Cardiac muscle cell (in vitro differentiated cells and primary cell): ENCODE results near the gene GRK4. TPM values are rescaled to one million over a fixed set of nuclear protein-coding genes. Genes with fewer than 3 reads are reported as not detected.
"Not testable (repeated sequence)": the region's sequence is repeated elsewhere in the genome, so short reads cannot be mapped to it uniquely, and the experiment has no call there.

Experiments
- DNase-seq, 2 donors: peaks; one replicate each; pipeline versions ENCODE4 v3.0.0 to v3.0.0-alpha.2; 2010 to 2017; ENCODE audit warnings: low read depth in 1 of 2, low spot score in 1 of 2
- H3K27ac ChIP-seq: fragments of 200-600 bp; sonication (generic); 2 replicates; pipeline ENCODE4 v1.5.1; 2016
- H3K27me3 ChIP-seq: fragments of 200-600 bp; sonication (generic); 2 replicates; pipeline ENCODE4 v1.6.0; 2016; ENCODE audit warnings: control low read depth
- H3K36me3 ChIP-seq: fragments of 200-600 bp; sonication (generic); 2 replicates; pipeline ENCODE4 v1.5.1; 2016; ENCODE audit warnings: control low read depth
- H3K4me1 ChIP-seq: fragments of 200-600 bp; sonication (generic); 2 replicates; pipeline ENCODE4 v1.8.1; 2017; ENCODE audit warnings: low read depth, mild to moderate bottlenecking, mixed run types
- H3K4me3 ChIP-seq: fragments of 200-600 bp; sonication (generic); 2 replicates; pipeline ENCODE4 v1.5.1; 2016; ENCODE audit warnings: mild to moderate bottlenecking
- H3K9me3 ChIP-seq: fragments of 200-600 bp; sonication (generic); 2 replicates; pipeline ENCODE4 v1.5.1; 2017; ENCODE audit warnings: low read depth, mild to moderate bottlenecking, control low read depth
- polyA plus RNA-seq: library from polyadenylated mRNA; unstranded; fragments of >200 nt; fragmentation: Nextera tagmentation; extraction: Ambion mirVana; gene quantifications from 2 replicates; pipeline ENCODE4 v1.2.1, GENCODE V29; 2016
- total RNA-seq: library from RNA; depleted of rRNA; stranded (reverse); fragments of >200 nt; gene quantifications from 2 replicates; pipeline ENCODE4 v1.2.3, GENCODE V29; 2016
- TF ChIP-seq, protein P1 (sequence below): IDR thresholded peaks from 2 replicates; pipeline ENCODE4 v1.5.1; 2012; ENCODE audit warnings: low read depth, mild to moderate bottlenecking, low read length

The GRK4 gene
- total and polyA plus RNA-seq, 2 experiments from 2014 or later = 10.0 to 12.8 TPM

DNA sequence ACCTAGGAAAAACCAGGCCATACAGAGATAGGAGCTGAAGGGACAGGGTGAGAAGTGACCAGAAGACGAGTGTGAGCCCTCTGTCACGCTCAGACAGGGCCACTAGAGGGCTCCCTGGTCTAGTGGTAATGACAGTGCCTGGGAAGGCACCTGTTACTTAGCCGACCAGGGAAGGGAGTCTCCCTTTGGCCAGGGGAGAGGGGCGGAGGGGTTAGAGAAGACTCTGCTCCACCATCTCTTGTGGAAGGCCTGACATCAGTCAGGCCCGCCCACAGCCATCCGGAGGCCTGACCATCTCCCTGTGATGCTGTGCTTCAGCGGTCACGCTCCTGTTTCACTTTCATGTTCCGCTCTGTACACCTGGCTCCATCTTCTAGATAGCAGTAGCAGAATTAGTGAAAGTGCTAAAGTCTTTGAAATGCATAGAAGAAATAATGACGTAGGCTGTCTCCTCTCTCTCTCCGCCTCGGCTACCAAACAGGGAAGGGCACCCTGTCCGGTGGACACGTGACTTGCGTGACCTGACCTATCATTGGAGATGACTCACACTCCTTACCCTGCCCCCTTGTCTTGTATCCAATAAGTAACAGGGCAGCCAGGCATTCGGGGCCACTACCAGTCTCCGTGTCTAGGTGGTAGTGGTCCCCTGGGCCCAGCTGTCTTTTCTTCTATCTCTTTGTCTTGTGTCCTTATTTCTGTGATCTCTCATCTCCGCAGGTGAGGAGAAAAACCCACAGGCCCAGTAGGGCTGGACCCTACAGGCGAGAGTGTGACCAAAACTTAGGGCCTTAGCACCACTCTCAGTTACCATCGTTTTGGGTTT lies 84.3 kb downstream of the GRK4 start:
- Histone ChIP-seq H3K4me1 (no peaks in the 10 kb centered on the region), H3K27ac (no peak overlapping the region), H3K27me3 (peaks cover 10% of the 10 kb centered on the region), H3K36me3 (no peaks in the 10 kb centered on the region), H3K4me3 (no peak overlapping the region), H3K9me3 (no peaks in the 10 kb centered on the region)
- DNase-seq = peak; percentile 58 to 75
- TF ChIP-seq, protein P1, sequence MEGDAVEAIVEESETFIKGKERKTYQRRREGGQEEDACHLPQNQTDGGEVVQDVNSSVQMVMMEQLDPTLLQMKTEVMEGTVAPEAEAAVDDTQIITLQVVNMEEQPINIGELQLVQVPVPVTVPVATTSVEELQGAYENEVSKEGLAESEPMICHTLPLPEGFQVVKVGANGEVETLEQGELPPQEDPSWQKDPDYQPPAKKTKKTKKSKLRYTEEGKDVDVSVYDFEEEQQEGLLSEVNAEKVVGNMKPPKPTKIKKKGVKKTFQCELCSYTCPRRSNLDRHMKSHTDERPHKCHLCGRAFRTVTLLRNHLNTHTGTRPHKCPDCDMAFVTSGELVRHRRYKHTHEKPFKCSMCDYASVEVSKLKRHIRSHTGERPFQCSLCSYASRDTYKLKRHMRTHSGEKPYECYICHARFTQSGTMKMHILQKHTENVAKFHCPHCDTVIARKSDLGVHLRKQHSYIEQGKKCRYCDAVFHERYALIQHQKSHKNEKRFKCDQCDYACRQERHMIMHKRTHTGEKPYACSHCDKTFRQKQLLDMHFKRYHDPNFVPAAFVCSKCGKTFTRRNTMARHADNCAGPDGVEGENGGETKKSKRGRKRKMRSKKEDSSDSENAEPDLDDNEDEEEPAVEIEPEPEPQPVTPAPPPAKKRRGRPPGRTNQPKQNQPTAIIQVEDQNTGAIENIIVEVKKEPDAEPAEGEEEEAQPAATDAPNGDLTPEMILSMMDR = peak; percentile 74

DNA sequence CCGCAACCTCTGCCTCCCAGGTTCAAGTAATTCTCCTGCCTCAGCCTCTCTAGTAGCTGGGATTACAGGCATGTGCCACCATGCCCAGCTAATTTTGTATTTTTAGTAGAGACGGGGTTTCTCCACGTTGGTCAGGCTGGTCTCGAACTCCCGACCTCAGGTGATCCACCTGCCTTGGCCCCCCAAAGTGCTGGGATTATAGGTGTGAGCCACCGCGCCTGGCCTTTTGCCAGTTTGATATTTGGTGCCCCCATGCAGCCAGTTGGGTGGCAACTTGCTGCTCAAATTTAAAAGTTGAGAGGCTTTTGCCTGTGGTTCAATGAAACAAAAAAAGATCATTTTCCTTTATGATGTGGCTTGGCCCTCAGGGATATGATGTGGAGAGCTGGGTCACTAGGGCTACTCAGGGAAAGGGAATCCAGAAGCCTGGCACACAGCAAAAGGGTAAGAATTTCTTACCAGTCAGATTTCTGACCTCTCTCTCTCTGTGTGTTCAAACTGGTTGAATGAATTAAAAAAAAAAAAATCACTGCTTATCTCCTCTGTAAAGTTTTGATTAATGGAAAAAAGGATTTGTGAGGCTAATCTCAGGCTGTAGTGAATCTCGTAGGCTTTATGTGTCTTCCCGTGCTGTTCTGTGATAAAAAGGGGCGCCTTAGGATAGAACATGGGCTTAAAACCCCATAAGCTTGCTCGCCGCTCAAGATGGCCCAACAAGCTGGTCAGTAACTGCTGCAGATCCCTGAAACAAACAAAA lies 87.9 kb downstream of the GRK4 start:
- H3K36me3 ChIP-seq, H3K4me3 ChIP-seq, H3K27ac ChIP-seq, DNase-seq, H3K4me1 ChIP-seq, H3K9me3 ChIP-seq: not testable (repeated sequence)
- peaks cover 10% of the 10 kb centered on the region for H3K27me3 ChIP-seq

DNA sequence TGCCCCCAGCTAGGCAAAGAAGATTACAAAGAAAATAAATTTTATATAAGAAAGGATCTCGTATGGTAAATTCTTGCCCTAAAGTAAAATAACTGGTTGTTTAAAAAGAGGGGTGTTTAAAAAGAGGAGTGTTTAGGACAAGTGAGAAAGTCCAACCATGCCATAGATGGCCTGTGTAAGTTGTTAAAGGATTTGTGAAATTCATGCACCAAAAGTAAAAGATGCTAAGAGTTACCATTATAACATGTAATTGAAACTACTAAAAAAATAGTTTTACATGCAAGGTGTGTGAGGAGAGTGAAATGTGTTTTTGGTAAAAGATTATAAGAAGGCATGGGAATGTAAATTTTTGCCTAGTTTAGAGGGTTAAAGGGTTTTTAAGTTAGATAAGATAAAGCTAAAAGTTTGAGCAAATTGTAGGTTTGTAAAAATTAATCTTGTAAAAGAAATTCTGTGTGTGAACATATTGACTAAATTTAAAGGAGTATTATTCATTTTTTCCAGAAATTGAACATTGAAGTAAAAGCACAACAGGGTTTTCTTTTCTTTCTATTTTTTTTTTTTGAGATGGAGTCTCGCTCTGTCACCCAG lies 90.9 kb downstream of the GRK4 start:
- H3K4me3 ChIP-seq = no peak overlapping the region
- no peak for DNase-seq
- H3K9me3 ChIP-seq = no peaks in the 10 kb centered on the region
- peaks cover 10% of the 10 kb centered on the region for H3K27me3 ChIP-seq
- H3K4me1 ChIP-seq = no peaks in the 10 kb centered on the region
- no peaks in the 10 kb centered on the region for H3K36me3 ChIP-seq
- no peak overlapping the region for H3K27ac ChIP-seq
- TF ChIP-seq, protein P1 = no peak

DNA sequence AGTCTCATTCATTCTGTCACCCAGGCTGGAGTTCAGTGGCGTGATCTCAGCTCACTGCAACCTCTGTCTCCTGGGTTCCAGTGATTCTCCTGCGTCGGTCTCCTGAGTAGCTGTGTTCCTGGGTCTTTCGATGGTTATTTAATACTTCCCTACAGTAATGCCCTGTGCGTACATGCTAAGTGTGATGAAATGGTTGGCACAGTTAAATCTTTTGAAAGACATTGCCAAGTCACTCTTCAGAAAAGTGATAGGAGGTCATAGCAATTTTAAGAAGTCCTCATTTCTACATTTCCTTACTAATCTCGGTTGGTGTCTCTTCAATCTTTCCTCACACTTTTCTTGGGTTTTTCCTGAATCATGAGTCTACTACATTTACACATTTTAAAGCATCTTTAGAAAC lies 96.6 kb downstream of the GRK4 start:
- H3K27ac ChIP-seq = no peak overlapping the region
- no peaks in the 10 kb centered on the region for H3K9me3 ChIP-seq
- TF ChIP-seq, protein P1 = no peak
- no peak for DNase-seq
- no peaks in the 10 kb centered on the region for H3K4me1 ChIP-seq
- H3K4me3 ChIP-seq = no peak overlapping the region
- no peaks in the 10 kb centered on the region for H3K27me3 ChIP-seq
- no peaks in the 10 kb centered on the region for H3K36me3 ChIP-seq

DNA sequence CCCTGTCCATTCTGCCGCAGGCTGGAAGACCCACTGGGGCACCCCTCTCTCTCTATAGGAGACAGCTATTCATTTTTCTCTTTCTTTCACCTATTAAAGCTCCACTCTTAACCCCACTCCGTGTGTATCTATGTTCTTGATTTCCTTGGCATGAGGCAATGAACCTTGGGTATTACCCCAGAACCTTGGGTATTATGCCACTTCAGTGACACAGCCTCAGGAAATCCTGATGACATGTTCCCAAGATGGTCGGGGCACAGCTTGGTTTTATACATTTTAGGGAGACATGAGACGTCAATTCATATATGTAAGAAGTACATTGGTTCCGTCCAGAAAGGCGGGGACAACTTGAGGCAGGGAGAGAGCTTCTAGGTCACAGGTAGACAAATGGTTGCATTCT lies 97.6 kb downstream of the GRK4 start:
- TF ChIP-seq, protein P1 = no peak
- Histone ChIP-seq H3K27me3 (no peaks in the 10 kb centered on the region), H3K4me3 (no peak overlapping the region), H3K9me3 (no peaks in the 10 kb centered on the region), H3K36me3 (no peaks in the 10 kb centered on the region), H3K27ac (no peak overlapping the region), H3K4me1 (no peaks in the 10 kb centered on the region)
- no peak for DNase-seq
